HG03175 (cell line): ENCODE data around the gene RNF213.

Experiments
- ATAC-seq: cut with Tn5 transposase; IDR thresholded peaks from one replicate; pipeline ENCODE4 v1.9.1; 2021; ENCODE audit warnings: mild to moderate bottlenecking, moderate library complexity; ENCODE audit not compliant: unreplicated experiment

The RNF213 gene

GRCh38 chr17:80445007-80445725, 184.5 kb downstream of the RNF213 start:
- no peak for ATAC-seq

GRCh38 chr17:80445726-80446110, 185.1 kb downstream of the RNF213 start:
- ATAC-seq, result no peak

GRCh38 chr17:80446645-80447405, 186.2 kb downstream of the RNF213 start:
- ATAC-seq, result no peak

GRCh38 chr17:80447790-80448189, 187.1 kb downstream of the RNF213 start:
- no peak for ATAC-seq
